Measurements from ENCODE around the gene RPS19. TPM values are rescaled to one million over a fixed set of nuclear protein-coding genes. Genes with fewer than 3 reads are reported as not detected.

RPS19 gene
- total RNA-seq, 1 experiment from 2014 or later: 3,152 TPM

DNA sequence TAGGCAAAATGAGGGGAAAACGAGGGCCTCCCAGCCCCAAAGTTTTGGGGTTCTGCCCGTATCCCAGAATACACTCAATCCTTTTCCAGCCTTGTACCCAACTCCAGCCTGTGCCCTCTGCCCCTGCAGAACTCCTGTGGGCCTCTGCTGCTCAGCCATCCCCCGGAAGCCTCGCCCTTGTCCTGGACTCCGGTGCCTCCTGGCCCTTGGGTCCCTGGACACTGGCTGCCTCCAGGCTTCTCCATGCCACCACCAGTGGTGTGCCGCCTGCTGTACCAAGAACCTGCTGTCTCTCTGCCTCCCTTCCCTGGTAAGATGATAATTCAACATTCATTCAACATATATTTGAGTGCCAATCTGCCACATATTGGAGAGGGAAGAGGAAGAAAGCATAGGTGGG, 11.4 kb upstream of the RPS19 start (continued):
- TF ChIP-seq ZNF317 (CRISPR knock-in tag; IDR thresholded peaks at IDR 0.05; ENCODE audit: borderline replicate concordance, low read depth) (no peak), TP53 (CRISPR knock-in tag; IDR thresholded peaks at IDR 0.05) (no peak), ZNF219 (CRISPR knock-in tag; IDR thresholded peaks at IDR 0.05; ENCODE audit: borderline replicate concordance) (no peak)

- CTCF ChIA-PET: interaction anchor here (5.3 kb wide), 1 partner anchor 13 kb away, joined by 31 read pairs; no protein-coding TSS in a partner anchor
- DNase-seq (ENCODE audit: low spot score) (no peak), ATAC-seq (no peak)
- Mint-ChIP-seq H3K4me3 (no peak overlapping the region), H3K4me1 (peaks cover 10% of the 10 kb centered on the region), H3K36me3 (no peaks in the 10 kb centered on the region), H3K9me3 (peaks cover 8% of the 10 kb centered on the region), H3K27ac (no peak overlapping the region), H3K27me3 (ENCODE audit: low read depth) (peaks cover 47% of the 10 kb centered on the region)
- POLR2A ChIA-PET: no interaction called here
- TF ChIP-seq, protein P1, sequence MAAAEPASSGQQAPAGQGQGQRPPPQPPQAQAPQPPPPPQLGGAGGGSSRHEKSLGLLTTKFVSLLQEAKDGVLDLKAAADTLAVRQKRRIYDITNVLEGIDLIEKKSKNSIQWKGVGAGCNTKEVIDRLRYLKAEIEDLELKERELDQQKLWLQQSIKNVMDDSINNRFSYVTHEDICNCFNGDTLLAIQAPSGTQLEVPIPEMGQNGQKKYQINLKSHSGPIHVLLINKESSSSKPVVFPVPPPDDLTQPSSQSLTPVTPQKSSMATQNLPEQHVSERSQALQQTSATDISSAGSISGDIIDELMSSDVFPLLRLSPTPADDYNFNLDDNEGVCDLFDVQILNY (CRISPR knock-in tag; IDR thresholded peaks at IDR 0.05): no peak
- TF ChIP-seq IRF2 (CRISPR knock-in tag; IDR thresholded peaks at IDR 0.05; ENCODE audit: borderline replicate concordance, low read depth) (no peak), MXD4 (CRISPR knock-in tag; IDR thresholded peaks at IDR 0.05; ENCODE audit: borderline replicate concordance) (no peak), NFATC4 (CRISPR knock-in tag; IDR thresholded peaks at IDR 0.05) (no peak), NR2C2 (CRISPR knock-in tag; IDR thresholded peaks at IDR 0.05) (no peak), TCF7 (CRISPR knock-in tag; IDR thresholded peaks at IDR 0.05; ENCODE audit: low read depth) (no peak), MYBL2 (CRISPR knock-in tag; IDR thresholded peaks at IDR 0.05) (no peak), GTF2I (CRISPR knock-in tag; conservative IDR thresholded peaks at IDR 0.05) (no peak), CBFB (CRISPR knock-in tag; IDR thresholded peaks at IDR 0.05; ENCODE audit: low read depth) (no peak), TEAD4 (CRISPR knock-in tag; IDR thresholded peaks at IDR 0.05) (no peak)
Observed at GRCh38 chr19:41849067-41849466, 11.0 kb upstream of the RPS19 start.

DNA sequence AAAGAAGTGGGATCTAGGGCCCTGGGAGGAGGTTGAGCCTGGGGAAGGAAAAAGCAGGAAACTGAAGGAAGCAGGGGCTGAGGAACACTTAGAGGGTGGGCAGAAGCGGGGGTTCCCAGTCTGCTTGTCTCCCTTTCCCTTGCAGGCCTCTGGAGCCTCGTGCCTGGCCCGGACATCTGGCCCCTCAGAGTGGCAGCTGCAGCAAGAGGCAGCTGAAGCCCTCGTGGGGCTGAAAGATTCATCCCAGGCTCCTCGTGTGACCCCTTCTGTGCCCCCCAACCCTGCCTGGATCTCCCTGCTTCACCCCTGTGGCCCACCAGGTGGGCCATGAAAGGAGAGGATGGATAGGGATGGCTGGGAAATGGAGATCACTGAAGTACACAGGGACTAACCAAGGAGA, 9.7 kb upstream of the RPS19 start:
- Mint-ChIP-seq H3K4me1 (peaks cover 10% of the 10 kb centered on the region), H3K9me3 (no peaks in the 10 kb centered on the region), H3K36me3 (no peaks in the 10 kb centered on the region), H3K27ac (no peak overlapping the region), H3K4me3 (no peak overlapping the region), H3K27me3 (ENCODE audit: low read depth) (peaks cover 42% of the 10 kb centered on the region)
- ChIA-PET CTCF (interaction anchor here (1.8 to 5.3 kb wide), 2 partner anchors 14 to 58 kb away, joined by 7 to 31 read pairs; no protein-coding TSS in a partner anchor), POLR2A (interaction anchor here (0.8 kb wide), 1 partner anchor 10 kb away, joined by 3 read pairs; the partner anchor contains the start of gene RPS19)
- no peak for ATAC-seq
- no peak for TF ChIP-seq SP1 (CRISPR knock-in tag; conservative IDR thresholded peaks at IDR 0.05)
- no peak for TF ChIP-seq GRHL2 (CRISPR knock-in tag; IDR thresholded peaks at IDR 0.05; ENCODE audit: insufficient replicate concordance, severe bottlenecking)
- TF ChIP-seq, protein P2, sequence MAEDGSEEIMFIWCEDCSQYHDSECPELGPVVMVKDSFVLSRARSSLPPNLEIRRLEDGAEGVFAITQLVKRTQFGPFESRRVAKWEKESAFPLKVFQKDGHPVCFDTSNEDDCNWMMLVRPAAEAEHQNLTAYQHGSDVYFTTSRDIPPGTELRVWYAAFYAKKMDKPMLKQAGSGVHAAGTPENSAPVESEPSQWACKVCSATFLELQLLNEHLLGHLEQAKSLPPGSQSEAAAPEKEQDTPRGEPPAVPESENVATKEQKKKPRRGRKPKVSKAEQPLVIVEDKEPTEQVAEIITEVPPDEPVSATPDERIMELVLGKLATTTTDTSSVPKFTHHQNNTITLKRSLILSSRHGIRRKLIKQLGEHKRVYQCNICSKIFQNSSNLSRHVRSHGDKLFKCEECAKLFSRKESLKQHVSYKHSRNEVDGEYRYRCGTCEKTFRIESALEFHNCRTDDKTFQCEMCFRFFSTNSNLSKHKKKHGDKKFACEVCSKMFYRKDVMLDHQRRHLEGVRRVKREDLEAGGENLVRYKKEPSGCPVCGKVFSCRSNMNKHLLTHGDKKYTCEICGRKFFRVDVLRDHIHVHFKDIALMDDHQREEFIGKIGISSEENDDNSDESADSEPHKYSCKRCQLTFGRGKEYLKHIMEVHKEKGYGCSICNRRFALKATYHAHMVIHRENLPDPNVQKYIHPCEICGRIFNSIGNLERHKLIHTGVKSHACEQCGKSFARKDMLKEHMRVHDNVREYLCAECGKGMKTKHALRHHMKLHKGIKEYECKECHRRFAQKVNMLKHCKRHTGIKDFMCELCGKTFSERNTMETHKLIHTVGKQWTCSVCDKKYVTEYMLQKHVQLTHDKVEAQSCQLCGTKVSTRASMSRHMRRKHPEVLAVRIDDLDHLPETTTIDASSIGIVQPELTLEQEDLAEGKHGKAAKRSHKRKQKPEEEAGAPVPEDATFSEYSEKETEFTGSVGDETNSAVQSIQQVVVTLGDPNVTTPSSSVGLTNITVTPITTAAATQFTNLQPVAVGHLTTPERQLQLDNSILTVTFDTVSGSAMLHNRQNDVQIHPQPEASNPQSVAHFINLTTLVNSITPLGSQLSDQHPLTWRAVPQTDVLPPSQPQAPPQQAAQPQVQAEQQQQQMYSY (CRISPR knock-in tag; IDR thresholded peaks at IDR 0.05): no peak
- no peak for DNase-seq (ENCODE audit: low spot score)

GRCh38 chr19:41851456-41851855, 8.6 kb upstream of the RPS19 start:
- CTCF ChIA-PET: interaction anchor here (0.6 to 5.3 kb wide), 10 partner anchors 8 to 404 kb away, joined by 3 to 31 read pairs (median 4); partner anchors contain the start of genes RABAC1 and RPS19
- no peak overlapping the region for H3K27ac Mint-ChIP-seq
- DNase-seq (ENCODE audit: low spot score): no peak
- POLR2A ChIA-PET: no interaction called here
- H3K36me3 Mint-ChIP-seq: no peaks in the 10 kb centered on the region
- peaks cover 10% of the 10 kb centered on the region for H3K4me1 Mint-ChIP-seq
- H3K9me3 Mint-ChIP-seq: no peaks in the 10 kb centered on the region
- H3K27me3 Mint-ChIP-seq (ENCODE audit: low read depth): peaks cover 34% of the 10 kb centered on the region
- H3K4me3 Mint-ChIP-seq: no peak overlapping the region
- TF ChIP-seq, protein P2 (CRISPR knock-in tag; IDR thresholded peaks at IDR 0.05): peak; percentile 37; the same call in 1 of the 2 replicates
- TF ChIP-seq TP53 (CRISPR knock-in tag; IDR thresholded peaks at IDR 0.05): no peak
- ATAC-seq: peak; percentile 78
